ENCODE measurements around the gene MDM2.

The MDM2 gene

GRCh38 chr12:68775121-68775630 is 32.8 kb upstream of the MDM2 start:
- Mint-ChIP-seq H3K36me3 (ENCODE audit: low read depth) (no peaks in the 10 kb centered on the region), H3K4me1 (ENCODE audit: low read depth) (peaks cover 19% of the 10 kb centered on the region), H3K27ac (no peak overlapping the region), H3K4me3 (no peak overlapping the region), H3K27me3 (no peaks in the 10 kb centered on the region), H3K9me3 (no peaks in the 10 kb centered on the region)

GRCh38 chr12:68776976-68777610 is 30.9 kb upstream of the MDM2 start:
- Mint-ChIP-seq H3K4me1 (ENCODE audit: low read depth) (peaks cover 19% of the 10 kb centered on the region), H3K9me3 (no peaks in the 10 kb centered on the region), H3K36me3 (ENCODE audit: low read depth) (no peaks in the 10 kb centered on the region), H3K4me3 (no peak overlapping the region), H3K27me3 (no peaks in the 10 kb centered on the region), H3K27ac (no peak overlapping the region)

DNA sequence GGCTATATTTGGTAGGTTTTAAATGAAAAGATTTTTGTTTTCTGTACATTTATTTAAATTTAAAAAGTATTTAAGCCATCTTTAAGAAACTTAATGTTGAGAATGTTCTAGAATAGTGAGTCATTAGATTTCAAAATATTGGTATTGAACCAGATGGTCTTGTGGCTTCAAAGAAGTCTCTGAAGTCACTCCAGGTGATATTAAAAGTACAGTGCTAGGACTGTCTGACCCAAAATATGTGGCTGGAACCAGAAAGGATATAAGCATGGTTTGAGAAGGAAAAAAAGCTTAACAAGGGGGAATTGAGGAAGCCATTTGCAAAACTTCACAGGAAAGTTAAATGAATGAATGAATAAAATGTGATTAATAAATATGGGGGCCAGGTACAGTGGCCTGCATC is 28.7 kb upstream of the MDM2 start:
- Mint-ChIP-seq H3K4me1 (ENCODE audit: low read depth) (no peaks in the 10 kb centered on the region), H3K9me3 (no peaks in the 10 kb centered on the region), H3K4me3 (no peak overlapping the region), H3K27me3 (no peaks in the 10 kb centered on the region), H3K27ac (no peak overlapping the region), H3K36me3 (ENCODE audit: low read depth) (no peaks in the 10 kb centered on the region)

DNA sequence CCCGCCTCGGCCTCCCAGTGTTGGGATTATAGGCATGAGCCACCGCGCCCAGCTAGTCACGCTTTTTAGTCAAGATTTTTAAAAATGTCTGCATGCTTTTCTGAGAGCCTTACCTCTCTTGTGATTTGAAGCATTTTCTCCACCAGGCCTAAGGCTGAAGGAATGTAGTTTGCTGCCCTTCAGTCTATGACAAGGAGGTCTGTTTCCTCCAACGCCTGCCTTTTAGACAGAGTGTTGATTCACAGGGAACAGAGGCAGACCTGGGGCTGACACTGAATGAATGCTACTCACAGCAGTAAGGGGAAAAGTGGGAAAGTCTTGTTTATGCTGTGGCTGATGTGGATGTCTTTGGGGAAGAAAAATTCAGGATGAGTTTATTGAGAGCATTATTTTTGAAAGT is 27.2 kb upstream of the MDM2 start:
- Mint-ChIP-seq H3K27me3 (no peaks in the 10 kb centered on the region), H3K4me1 (ENCODE audit: low read depth) (no peaks in the 10 kb centered on the region), H3K4me3 (no peak overlapping the region), H3K27ac (no peak overlapping the region), H3K36me3 (ENCODE audit: low read depth) (no peaks in the 10 kb centered on the region), H3K9me3 (no peaks in the 10 kb centered on the region)

DNA sequence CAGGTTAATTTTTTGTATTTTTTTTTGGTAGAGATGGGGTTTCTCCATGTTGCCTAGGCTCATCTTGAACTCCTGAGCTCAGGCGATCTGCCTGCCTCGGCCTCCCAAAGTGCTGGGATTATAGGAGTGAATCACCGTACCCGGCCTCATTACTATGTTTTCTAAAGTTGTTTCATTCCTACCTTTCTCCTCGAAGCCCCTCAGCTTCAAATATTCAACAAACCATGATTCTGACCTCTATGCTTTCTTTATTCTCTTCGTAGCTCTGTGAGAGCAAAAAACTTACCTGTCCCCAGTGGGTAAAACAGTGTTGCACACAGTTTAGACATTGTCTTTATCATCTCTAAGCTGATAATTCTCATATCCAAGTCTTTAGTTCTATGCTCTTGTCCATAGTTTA is 26.2 kb upstream of the MDM2 start:
- Mint-ChIP-seq H3K27ac (no peak overlapping the region), H3K27me3 (no peaks in the 10 kb centered on the region), H3K4me1 (ENCODE audit: low read depth) (no peaks in the 10 kb centered on the region), H3K36me3 (ENCODE audit: low read depth) (no peaks in the 10 kb centered on the region), H3K9me3 (no peaks in the 10 kb centered on the region), H3K4me3 (no peak overlapping the region)

- Mint-ChIP-seq H3K9me3 (no peaks in the 10 kb centered on the region), H3K4me3 (no peak overlapping the region), H3K36me3 (ENCODE audit: low read depth) (no peaks in the 10 kb centered on the region), H3K4me1 (ENCODE audit: low read depth) (peaks cover 4% of the 10 kb centered on the region), H3K27ac (no peak overlapping the region), H3K27me3 (no peaks in the 10 kb centered on the region)
These were observed 24.0 kb upstream of the MDM2 start for GRCh38 chr12:68784015-68784414.

- no peak overlapping the region for H3K4me3 Mint-ChIP-seq
- H3K27ac Mint-ChIP-seq: no peak overlapping the region
- H3K4me1 Mint-ChIP-seq (ENCODE audit: low read depth): peaks cover 4% of the 10 kb centered on the region
- no peaks in the 10 kb centered on the region for H3K36me3 Mint-ChIP-seq (ENCODE audit: low read depth)
- H3K27me3 Mint-ChIP-seq: no peaks in the 10 kb centered on the region
- no peaks in the 10 kb centered on the region for H3K9me3 Mint-ChIP-seq
These were observed 22.6 kb upstream of the MDM2 start for GRCh38 chr12:68785358-68785757.

DNA sequence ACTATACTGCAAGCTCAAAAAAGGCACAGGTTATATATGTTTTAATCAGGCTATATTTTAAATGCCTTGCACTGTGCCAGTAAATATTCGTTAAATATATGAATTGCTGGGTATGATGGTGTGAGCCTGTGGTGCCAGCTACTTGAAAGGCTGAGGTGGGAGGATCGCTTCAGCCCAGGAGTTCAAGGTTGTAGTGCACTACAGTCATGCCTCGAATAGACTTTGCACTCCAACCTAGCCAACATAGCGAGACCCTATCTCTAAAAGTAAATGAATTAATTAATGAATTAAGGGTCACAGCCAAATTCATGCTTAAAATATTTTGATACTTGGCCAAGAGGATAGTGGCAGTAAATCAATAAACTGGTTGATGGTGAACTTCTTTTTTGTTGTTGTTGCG is 22.2 kb upstream of the MDM2 start:
- Mint-ChIP-seq H3K27ac (no peak overlapping the region), H3K36me3 (ENCODE audit: low read depth) (no peaks in the 10 kb centered on the region), H3K27me3 (no peaks in the 10 kb centered on the region), H3K4me1 (ENCODE audit: low read depth) (peaks cover 4% of the 10 kb centered on the region), H3K9me3 (no peaks in the 10 kb centered on the region), H3K4me3 (no peak overlapping the region)

DNA sequence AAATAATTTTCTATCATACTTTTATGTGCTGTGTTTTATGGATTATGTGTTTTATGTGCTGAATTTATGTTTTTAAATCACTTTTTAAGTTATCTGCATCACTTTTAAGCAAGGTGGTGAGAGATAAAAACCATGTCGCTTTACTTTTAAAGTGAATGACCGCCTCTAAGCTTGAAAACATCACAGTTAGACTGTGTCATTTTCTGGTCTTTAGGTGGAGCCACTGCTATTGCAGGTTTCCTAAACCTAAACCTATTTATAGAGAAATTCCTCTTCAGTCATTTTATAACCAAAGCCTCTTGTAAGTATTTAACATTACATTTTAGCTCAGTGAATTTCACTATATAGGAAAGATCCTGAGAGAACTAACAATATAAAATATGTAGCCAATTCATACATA is 21.0 kb upstream of the MDM2 start:
- H3K27ac Mint-ChIP-seq: no peak overlapping the region
- no peaks in the 10 kb centered on the region for H3K27me3 Mint-ChIP-seq
- H3K4me3 Mint-ChIP-seq: no peak overlapping the region
- H3K9me3 Mint-ChIP-seq: no peaks in the 10 kb centered on the region
- H3K36me3 Mint-ChIP-seq (ENCODE audit: low read depth): no peaks in the 10 kb centered on the region
- H3K4me1 Mint-ChIP-seq (ENCODE audit: low read depth): peaks cover 4% of the 10 kb centered on the region

- Mint-ChIP-seq H3K4me3 (no peak overlapping the region), H3K36me3 (ENCODE audit: low read depth) (no peaks in the 10 kb centered on the region), H3K4me1 (ENCODE audit: low read depth) (peaks cover 4% of the 10 kb centered on the region), H3K27me3 (no peaks in the 10 kb centered on the region), H3K9me3 (no peaks in the 10 kb centered on the region), H3K27ac (no peak overlapping the region)
These were observed 19.3 kb upstream of the MDM2 start for GRCh38 chr12:68788554-68789143.

GRCh38 chr12:68789144-68789878 is 18.7 kb upstream of the MDM2 start:
- no peak overlapping the region for H3K4me3 Mint-ChIP-seq
- H3K27me3 Mint-ChIP-seq: no peaks in the 10 kb centered on the region
- H3K9me3 Mint-ChIP-seq: no peaks in the 10 kb centered on the region
- no peaks in the 10 kb centered on the region for H3K36me3 Mint-ChIP-seq (ENCODE audit: low read depth)
- no peak overlapping the region for H3K27ac Mint-ChIP-seq
- H3K4me1 Mint-ChIP-seq (ENCODE audit: low read depth): peaks cover 4% of the 10 kb centered on the region

DNA sequence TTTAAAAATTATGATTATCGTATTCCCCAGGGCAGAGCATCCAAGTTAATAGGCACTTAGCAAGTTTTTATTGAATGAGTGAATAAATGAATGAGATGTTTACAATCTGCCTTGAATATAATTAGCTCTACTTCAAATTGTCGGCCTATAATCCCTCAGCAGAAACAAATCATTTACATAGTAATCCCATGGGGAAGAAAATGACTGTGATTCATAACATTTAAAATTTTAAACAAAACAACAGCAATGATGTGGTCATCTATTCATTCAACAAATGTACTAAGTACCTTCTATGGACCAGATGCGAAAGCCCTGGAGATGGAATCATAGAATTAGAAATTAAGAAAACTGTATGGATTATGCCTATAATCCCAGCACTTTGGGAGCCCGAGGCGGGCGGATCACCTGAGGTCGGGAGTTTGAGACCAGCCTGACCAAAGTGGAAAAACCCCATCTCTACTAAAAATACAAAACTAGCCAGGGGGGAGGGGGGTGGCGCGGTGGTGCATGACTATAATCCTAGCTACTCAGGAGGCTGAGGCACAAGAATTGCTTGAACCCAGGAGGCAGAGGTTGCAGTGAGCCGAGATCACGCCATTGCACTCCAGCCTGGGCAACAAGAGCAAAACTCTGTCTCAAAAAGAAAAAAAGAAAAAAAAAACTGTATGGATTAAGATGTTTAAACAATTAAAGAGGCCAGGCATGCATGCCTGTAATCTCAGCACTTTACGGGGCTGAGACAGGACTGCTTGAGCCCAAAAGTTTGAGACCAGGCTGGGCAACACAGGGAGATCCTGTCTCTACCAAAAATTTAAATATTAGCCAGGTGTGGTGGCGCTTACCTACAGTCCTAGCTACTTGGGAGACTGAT is 17.7 kb upstream of the MDM2 start:
- no peak overlapping the region for H3K4me3 Mint-ChIP-seq
- H3K36me3 Mint-ChIP-seq (ENCODE audit: low read depth): no peaks in the 10 kb centered on the region
- H3K4me1 Mint-ChIP-seq (ENCODE audit: low read depth): peaks cover 4% of the 10 kb centered on the region
- H3K27ac Mint-ChIP-seq: no peak overlapping the region
- H3K9me3 Mint-ChIP-seq: no peaks in the 10 kb centered on the region
- H3K27me3 Mint-ChIP-seq: no peaks in the 10 kb centered on the region

- H3K9me3 Mint-ChIP-seq: no peaks in the 10 kb centered on the region
- no peak overlapping the region for H3K4me3 Mint-ChIP-seq
- peaks cover 4% of the 10 kb centered on the region for H3K4me1 Mint-ChIP-seq (ENCODE audit: low read depth)
- no peaks in the 10 kb centered on the region for H3K27me3 Mint-ChIP-seq
- no peaks in the 10 kb centered on the region for H3K36me3 Mint-ChIP-seq (ENCODE audit: low read depth)
- no peak overlapping the region for H3K27ac Mint-ChIP-seq
These were observed 17.1 kb upstream of the MDM2 start for GRCh38 chr12:68790952-68791234.

- H3K27me3 Mint-ChIP-seq: no peaks in the 10 kb centered on the region
- H3K9me3 Mint-ChIP-seq: no peaks in the 10 kb centered on the region
- peaks cover 4% of the 10 kb centered on the region for H3K4me1 Mint-ChIP-seq (ENCODE audit: low read depth)
- no peaks in the 10 kb centered on the region for H3K36me3 Mint-ChIP-seq (ENCODE audit: low read depth)
- no peak overlapping the region for H3K4me3 Mint-ChIP-seq
- H3K27ac Mint-ChIP-seq: no peak overlapping the region
These were observed 16.0 kb upstream of the MDM2 start for GRCh38 chr12:68791897-68792481.

DNA sequence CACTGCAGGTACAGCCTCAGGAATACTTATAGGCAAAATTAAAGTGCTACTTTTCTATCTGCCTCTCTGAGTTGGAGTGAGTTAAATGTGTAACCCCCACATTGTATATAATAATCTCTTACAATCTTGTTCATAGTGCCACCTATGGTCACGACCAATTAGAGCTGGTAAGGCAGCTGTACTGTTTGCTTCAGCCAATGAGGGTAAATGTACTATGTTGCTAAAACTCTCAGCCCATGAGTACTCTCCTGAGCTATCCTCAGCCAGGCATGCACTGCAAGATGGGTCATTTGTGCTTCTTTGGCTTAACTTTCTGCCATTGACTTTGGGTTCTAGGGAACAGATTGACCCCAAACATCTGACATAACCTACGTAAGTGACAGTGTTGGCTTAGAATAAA is 15.0 kb upstream of the MDM2 start:
- H3K27ac Mint-ChIP-seq: no peak overlapping the region
- no peaks in the 10 kb centered on the region for H3K27me3 Mint-ChIP-seq

More for the DNA sequence above, 15.0 kb upstream of the MDM2 start:
- no peaks in the 10 kb centered on the region for H3K9me3 Mint-ChIP-seq
- H3K36me3 Mint-ChIP-seq (ENCODE audit: low read depth): no peaks in the 10 kb centered on the region
- H3K4me3 Mint-ChIP-seq: no peak overlapping the region
- H3K4me1 Mint-ChIP-seq (ENCODE audit: low read depth): no peaks in the 10 kb centered on the region

All from stimulated activated naive CD8-positive, alpha-beta T cell treated with anti-CD3 and anti-CD28 coated beads, Interleukin-15, Interleukin-2, amounts not matched to agents 100 ng/mL and 50 ng/mL, for 24 hours (primary cell).